ENCODE measurements around the gene TLCD3B.
"Not testable (repeated sequence)": the region's sequence is repeated elsewhere in the genome, so short reads cannot be mapped to it uniquely, and the experiment has no call there.

TLCD3B gene

DNA sequence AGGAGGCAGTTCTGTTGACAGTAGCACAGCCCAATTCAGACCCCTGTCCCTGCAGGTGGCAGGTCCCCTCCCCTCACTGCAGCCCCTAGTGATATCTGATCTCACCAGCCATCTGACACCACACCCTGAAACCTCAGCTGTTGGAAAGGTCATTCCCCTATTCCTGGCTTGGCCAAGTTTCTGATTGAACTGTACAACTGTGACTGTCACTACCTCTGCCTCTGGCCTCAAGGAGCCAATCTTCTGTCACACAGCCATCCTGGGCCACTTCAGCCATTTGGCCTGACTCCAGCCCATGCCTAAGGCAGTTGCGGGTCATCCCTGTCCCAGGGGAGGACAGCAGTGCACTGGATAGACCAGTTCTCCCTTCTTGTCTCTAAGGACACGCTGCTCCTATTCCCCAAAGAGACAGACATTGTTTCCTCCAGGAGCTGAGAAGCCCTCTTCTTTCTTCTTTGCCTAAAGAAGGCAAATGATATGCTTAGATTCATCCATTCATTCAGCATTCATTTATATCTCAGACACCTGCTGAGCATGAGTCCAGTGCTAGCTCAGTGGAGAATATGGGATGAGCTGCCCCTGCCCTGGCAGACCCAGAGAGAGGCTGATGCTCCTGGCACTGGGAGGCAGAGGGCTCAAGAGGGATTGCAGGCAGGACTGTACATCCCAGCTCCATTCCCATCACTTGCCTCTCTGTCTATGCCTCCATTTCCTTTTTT lies 29.9 kb upstream of the TLCD3B start:
- no peak for DNase-seq

DNA sequence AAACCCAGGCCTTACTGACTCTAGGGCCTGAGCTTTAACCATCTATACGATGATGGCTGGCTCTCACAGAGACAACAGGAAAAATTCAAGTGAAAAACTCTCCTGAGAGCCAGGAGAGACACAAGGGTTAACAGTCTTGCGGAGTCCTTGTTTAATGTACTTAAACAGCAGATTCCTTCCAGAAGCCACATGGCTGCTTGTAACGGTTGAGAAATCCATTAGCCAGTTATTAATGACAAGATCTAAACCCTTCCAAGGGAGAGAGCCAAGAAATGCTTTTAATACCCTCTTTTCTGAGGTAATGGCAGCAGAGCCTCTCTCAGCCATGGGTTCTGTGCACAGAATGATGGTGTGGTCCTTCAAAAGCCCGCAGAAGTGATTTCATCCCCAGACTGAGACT lies 29.3 kb upstream of the TLCD3B start:
- DNase-seq = no peak

DNA sequence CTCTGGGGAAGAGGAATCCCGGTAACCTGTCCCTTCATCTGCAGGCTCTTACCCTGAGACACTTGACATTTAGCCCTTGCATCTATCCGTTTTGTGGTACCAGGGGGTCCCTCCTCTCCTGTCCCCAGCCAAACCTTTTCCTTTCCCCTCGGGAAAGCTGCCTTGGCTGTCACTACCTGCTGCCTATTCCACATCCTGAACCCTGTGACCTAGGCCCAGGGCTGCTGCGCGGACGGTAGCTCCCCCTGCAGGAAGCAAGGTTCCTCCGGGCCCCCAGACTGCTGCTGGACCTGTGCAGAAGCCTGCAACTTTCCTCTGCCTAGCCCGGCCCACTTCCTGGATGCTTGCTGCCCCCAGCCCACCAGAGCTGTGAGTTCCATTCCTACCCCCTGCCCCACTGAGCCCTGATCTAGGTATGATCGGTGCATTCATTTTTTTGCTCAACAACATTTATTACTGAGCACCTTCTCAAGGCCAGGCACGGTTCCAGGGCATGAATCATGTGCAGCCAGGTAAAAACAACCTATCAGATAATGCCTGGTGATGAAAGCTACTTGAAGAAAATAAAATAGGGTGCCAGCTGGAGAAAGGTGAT lies 24.0 kb upstream of the TLCD3B start:
- DNase-seq = no peak

- DNase-seq = no peak
Measured at GRCh38 chr16:30054451-30054850, 23.4 kb upstream of the TLCD3B start.

DNA sequence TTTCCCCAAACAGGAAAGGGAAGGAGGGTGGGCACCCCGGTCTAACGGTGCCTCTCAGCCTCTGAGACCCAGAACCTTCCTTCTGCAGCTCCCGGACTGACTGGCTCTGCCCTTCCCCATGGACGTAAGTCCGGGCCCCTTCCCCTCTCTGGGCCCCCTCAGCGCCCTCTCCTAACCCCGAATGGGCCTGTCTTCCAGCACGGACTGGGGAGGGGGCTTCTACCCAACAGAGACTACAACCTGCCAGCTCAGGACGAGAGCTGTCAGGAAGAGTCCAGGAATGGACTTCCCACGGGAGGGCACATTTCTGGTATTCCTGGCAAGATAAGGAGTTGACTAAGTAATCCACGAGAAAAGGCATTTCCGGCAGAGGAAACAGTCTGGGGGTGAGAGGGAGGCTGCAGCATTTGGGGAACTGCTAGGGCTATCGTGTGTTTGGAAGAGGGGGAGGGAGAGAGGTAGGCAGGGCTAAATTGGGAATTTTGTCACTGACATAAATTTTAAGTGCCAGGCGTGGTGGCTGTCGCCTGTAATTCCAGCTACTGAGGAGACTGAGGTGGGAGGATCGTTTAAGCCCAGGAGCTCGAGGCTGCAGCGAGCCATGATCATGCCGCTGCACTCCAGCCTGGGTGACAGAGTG lies 22.4 kb upstream of the TLCD3B start:
- DNase-seq = no peak

DNA sequence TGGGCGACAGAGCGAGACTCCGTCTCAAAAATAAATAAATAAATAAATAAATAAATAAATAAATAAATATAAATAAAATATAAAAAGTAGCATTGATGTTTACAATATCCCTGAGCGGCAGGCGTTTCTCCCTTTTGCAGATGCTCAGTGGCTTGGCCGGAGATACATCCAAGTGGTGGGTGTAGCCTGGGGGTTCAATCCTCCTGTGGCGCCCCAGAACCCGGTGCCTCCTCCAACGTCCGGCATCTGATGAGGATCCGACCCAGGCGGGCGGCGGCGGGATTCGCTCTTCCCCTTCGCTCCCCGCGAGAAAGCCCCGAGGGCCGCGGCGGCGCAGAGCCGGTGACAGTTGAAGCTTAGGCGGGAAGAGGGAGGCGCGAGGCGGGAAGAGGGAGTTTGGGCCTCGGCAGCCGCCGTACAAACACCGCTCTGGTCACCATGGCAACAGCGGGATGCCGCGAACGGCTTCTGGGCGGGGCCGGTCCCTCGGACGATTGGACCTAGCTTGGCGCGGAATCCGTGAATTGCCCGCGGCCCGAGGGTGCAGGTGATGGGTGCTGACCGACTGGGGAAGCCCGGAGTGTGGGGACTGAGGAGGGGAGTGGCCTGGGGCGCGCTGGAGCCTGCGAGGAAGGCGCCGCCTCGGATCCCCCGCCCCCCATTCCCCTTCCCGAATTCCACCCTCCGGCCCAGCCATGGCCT lies 21.8 kb upstream of the TLCD3B start:
- peak; percentile 71 for DNase-seq

DNA sequence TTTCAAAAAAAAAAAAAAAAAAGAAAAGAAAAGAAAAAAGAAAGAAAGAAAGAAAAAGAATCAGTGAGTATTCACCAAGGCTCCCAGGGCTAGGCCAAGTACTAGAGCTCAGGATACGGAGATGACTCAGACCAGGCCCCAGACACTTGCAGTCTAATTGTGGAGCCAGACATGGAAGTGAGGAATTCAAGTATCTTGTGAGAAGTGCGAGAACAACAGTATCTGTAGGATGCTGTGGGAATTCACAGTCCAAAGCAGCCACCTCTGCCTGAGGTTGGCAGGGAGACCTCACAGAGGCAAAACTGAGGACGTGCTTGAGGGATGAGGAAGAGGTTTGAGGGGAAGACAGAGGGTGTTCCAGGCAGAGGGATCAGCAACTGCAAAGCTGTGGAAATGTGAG lies 20.4 kb upstream of the TLCD3B start:
- no peak for DNase-seq

DNA sequence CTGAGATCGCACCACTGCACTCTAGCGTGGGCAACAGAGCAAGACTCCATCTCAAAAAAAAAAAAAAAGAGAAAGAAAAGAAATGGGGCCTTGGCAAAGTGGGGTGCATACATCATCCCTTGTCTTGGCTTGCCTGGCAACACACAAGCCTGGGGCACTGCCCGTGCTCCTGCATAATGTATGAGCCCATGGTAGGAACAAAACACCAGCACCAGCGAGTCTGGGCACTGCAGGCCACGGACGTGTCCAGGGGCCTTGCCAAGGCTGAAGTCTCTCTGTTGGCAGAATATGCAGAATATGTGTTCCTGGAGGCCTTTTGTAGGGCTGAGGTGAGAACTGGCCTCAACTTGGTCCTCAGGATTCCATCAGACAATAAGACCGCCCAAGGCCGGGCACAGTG lies 18.8 kb upstream of the TLCD3B start:
- no peak for DNase-seq

DNA sequence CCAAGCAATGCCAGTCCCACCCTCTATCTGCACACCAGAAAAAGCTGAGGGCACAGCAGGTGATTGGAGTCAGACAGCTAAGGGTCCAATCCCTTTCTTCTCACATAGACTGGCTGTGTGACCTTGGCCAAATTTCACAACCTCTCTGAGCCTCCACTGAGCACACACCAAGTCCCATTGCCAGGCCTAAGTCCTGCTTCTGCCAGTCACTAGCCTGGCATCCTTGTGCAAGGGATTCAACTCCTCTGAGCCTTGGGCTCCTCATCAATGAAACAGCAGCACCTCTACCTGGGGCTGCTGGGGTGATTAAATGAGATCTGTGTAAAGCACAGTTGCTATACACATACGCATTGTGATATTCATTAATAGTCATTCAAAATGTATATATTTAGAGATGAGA lies 15.5 kb upstream of the TLCD3B start:
- DNase-seq = no peak

GRCh38 chr16:30046178-30046577 lies 15.1 kb upstream of the TLCD3B start:
- DNase-seq = no peak

DNA sequence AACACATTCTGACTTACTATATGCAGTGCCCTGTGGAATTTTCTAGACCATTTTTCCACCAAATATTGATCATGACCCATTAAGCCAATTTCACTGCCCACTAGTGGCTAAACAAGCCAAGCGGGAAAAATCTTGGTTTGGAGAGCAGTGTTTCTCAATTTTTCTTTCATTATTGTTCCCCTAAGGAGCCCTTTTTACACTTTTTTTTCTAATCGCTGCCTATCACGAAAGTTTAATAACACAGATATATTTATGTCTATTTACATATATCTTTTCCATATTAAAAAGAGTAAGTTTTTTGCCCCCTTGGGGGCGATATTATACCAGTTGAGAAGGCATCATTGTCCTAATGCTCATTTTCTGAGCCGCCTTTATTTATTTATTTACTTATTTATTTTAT lies 10.8 kb upstream of the TLCD3B start:
- DNase-seq = no peak

DNA sequence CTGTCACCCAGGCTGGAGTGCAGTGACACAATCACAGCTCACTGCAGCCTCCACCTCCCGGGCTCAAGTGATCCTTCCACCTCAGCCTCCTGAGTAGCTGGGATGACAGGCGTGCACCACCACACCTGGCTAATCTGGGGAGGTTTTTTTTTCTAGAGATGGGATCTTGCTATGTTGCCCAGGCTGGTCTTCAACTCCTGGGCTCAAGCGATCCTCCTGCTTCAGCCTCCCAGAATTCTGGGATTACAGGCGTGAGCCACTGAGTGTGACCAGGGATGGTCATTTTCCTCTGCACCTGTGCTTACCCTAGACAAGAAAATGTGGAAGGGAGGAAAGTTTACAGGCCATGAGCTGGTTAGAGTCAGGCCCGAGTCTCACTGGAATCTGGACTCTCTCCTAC lies 9.6 kb upstream of the TLCD3B start:
- not testable (repeated sequence) for DNase-seq

GRCh38 chr16:30040221-30040620 lies 9.2 kb upstream of the TLCD3B start:
- no peak for DNase-seq

DNA sequence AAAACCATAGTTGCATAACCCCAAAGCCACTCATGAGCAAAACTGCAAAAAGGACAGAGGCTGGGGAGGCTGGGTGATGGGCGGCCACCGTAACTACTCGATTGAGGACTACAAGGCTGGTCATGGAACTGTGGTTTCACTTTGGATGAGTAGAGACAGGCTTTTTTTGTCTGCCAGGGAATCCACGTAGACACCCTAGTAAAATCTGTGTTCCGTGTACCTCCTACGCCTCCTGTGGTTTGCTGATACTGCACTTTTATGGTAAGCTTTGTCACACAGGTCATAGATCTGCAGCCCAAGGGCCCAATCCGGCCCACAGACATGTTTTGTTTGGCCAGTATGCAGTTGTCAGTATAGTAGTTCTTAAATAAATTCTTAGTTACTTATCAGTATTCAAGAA lies 2.2 kb upstream of the TLCD3B start:
- no peak for DNase-seq

DNA sequence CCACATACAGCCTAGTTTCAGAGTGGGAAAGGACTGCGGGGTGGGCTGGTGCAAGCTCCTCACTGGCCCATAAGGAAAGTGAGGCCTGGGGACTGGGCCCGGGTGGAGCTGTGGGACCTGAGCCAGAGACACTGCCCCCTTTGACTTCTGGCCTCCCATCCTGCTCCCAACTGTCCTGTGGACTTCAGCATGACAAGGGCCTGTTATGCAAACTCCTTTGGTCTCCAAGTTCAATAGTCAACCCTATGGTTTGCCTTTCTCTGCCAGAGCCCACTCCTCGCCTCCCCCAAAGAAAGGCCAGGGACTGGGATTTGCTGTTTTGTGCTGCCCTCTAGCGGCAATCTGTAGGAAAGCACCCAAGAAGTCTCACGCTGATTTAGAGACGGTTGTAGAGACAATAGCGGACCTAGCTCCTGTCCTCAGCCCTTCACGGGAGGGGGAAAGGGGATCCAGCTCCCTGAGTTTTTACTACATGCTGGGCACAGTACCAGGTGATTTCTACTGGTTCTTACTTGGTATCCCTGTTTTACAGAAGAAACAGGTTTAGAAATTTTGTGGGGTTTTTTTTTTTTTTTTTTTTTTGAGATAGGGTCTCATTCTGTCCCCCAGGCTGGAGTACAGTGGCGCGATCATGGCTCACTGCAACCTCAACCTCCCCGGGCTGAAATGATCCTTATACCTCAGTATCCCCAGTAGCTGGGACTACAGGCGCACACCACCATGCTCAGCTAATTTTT lies 1.2 kb upstream of the TLCD3B start:
- DNase-seq = peak; percentile 69

- DNase-seq = no peak
Measured at GRCh38 chr16:30031477-30031918, 427 bp upstream of the TLCD3B start.

DNA sequence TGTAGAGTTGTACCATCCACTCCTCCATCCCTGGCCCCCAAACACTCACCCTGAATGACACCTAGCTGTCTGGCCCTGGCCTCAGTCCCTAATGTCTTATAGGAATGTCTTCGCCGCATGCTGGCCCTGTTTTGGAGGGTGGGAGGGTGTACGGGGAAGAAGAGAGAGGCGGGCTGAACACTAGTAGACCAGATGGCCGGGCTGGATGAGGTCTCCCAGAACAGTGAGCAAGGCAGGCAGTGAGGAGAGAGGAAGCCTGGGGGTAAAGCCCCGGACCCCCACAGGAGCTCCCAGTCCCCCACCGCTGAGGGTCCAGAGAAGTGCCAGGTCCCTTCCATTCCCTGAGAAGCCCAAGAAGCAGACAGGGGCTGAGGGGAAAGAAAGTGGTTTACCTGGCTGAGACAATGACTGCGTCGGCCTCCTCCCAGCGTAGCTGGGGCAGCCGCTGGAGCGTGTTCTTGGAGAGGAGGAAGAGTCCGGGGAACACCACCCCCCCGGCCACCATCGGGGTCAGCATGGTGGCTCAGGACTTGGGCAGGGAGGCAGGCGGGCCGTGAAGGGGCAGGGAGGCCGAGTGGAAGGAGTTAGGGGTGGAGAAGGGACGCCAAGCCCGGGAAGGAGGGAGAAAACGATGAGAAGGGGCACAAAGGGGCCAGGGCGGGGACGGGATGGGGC lies 923 bp downstream of the TLCD3B start:
- DNase-seq = no peak

- no peak for DNase-seq
Measured at GRCh38 chr16:30028438-30029076, 2.5 kb downstream of the TLCD3B start.

DNA sequence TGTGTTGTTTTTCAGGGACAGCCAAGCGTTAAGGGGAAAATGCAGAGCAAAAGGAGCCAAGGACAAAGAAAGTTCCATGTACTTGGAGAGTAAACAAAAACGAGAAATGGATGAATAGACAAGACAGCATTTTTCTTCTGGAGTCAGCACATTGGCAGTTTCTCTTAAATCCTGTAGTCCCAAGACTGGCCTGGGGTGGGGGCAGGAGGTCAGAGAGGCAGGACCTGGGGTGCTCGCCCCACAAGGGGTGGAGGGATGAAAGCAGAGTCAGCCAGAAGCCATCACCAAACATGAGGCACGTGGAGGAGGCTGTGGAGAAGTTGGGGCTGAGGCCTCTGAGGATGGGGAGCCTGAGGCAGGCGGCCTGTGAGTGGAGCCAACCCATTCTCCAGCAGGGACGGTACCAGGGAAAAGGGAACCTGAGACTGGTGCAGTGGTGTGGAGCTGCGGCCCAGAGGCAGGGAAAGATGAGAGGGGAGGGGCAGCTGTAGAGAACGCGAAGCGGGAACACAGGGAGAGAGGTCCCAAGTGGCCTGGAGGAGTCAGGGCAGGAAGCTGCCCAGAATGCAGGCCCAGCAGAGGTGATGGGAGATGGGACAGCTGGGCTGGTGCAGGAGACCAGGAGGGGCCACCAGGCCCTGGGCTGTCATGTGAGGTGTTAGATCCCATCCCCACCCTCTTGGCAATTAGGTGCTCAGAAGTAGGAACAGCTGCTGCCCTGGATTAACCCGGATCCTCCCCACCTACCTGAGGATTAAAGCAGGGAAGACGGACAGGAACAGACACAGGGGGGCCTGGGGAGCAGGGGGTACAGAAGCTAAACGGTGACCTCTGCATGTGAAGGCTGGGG lies 3.3 kb downstream of the TLCD3B start:
- DNase-seq = no peak

DNA sequence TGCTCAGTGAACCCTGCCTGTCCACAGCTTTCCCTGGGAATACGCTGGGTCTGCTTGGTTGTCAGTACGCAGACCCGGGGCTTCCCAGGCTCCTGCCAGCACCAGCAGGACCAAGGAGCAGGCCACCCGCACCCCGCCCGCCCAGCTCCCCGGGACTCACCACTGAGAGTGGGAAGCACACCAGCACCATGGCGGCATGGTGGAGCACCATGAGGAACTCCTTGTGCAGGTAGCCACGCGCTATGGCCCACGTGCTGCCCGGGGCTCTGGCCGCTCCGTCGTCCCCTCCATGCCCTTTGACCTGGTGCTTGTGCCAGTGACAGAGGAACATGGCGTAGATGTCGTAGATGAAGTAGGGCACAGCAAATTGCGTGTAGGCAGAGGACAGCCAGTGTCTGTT lies 4.6 kb downstream of the TLCD3B start:
- no peak for DNase-seq

- no peak for DNase-seq
Measured at GRCh38 chr16:30025574-30025973, 5.5 kb downstream of the TLCD3B start.
